ENCODE data around the gene OR6C3. TPM values are rescaled to one million over a fixed set of nuclear protein-coding genes. Genes with fewer than 3 reads are reported as not detected.
"Not testable (repeated sequence)": the region's sequence is repeated elsewhere in the genome, so short reads cannot be mapped to it uniquely, and the experiment has no call there.

The OR6C3 gene
- total and polyA plus RNA-seq, 2 donors from 2014 or later = not detected

DNA sequence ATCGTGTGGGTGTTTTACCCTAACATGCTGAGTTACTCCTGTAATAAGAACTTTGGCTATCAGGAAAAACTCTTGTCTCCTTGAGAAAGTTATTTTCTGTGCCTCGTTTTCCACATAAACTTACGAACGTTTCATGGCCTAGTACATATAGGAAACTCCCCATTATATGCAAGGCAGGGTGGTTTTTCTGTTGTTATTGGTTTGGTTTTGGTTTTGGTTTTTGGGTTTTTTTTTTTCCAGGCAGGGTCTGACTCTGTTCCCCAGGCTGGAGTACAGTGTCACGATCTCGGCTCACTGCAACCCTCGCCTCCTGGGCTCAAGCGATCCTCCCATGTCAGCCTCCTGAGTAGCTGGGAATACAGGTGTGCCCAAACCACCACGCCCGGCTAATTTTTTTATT is 5.5 kb downstream of the OR6C3 start:
- TF ChIP-seq, protein P1, sequence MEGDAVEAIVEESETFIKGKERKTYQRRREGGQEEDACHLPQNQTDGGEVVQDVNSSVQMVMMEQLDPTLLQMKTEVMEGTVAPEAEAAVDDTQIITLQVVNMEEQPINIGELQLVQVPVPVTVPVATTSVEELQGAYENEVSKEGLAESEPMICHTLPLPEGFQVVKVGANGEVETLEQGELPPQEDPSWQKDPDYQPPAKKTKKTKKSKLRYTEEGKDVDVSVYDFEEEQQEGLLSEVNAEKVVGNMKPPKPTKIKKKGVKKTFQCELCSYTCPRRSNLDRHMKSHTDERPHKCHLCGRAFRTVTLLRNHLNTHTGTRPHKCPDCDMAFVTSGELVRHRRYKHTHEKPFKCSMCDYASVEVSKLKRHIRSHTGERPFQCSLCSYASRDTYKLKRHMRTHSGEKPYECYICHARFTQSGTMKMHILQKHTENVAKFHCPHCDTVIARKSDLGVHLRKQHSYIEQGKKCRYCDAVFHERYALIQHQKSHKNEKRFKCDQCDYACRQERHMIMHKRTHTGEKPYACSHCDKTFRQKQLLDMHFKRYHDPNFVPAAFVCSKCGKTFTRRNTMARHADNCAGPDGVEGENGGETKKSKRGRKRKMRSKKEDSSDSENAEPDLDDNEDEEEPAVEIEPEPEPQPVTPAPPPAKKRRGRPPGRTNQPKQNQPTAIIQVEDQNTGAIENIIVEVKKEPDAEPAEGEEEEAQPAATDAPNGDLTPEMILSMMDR (IDR thresholded peaks at IDR 0.05; ENCODE audit: borderline replicate concordance, extremely low read depth, insufficient read depth) = no peak
- no peak overlapping the region for H3K9ac ChIP-seq (ENCODE audit: low read length in 3 of 3)
- no peak overlapping the region for H3K4me3 ChIP-seq (ENCODE audit: low read length in 3 of 3)
- intact Hi-C loops (cut with DNase I) = no loop called here
- H3K27me3 ChIP-seq (ENCODE audit: control insufficient read depth, insufficient read depth, low read length) = no peaks in the 10 kb centered on the region
- no peak overlapping the region for H3K27ac ChIP-seq (ENCODE audit: low read depth in 2 of 2, low read length in 2 of 2)
- DNase-seq = no peak
- H3K4me1 ChIP-seq (ENCODE audit: control insufficient read depth in 2 of 3, insufficient read depth in 2 of 3, low read depth in 1 of 3, low read length in 3 of 3) = no peaks in the 10 kb centered on the region
- FAIRE-seq = no peak
- H3K36me3 ChIP-seq (ENCODE audit: control insufficient read depth in 2 of 3, insufficient read depth in 3 of 3, low read length in 3 of 3) = no peaks in the 10 kb centered on the region
- H3K9me3 ChIP-seq (ENCODE audit: control insufficient read depth in 2 of 3, insufficient read depth in 1 of 3, low read length in 3 of 3) = no peaks in the 10 kb centered on the region

DNA sequence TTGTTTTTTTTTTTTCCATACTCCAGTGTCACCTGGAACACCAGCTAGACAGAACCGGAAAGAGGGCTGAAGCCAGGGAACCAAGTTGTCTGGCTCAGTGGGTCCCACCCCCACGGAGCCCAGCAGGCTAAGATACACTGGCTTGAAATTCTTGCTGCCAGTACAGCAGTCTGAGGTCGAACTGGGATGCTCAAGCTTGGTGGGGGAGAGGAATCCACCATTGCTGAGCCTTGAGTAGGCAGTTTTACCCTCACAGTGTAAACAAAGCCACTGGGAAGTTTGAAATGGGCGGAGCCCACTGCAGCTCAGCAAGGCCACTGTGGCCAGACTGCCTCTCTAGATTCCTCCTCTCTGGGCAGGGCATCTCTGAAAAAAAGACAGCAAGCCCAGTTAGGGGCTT is 24.8 kb downstream of the OR6C3 start:
- DNase-seq; H3K27me3 ChIP-seq (ENCODE audit: control insufficient read depth, insufficient read depth, low read length); H3K27ac ChIP-seq (ENCODE audit: low read depth in 2 of 2, low read length in 2 of 2); FAIRE-seq; H3K4me1 ChIP-seq (ENCODE audit: control insufficient read depth in 2 of 3, insufficient read depth in 2 of 3, low read depth in 1 of 3, low read length in 3 of 3); H3K9ac ChIP-seq (ENCODE audit: low read length in 3 of 3); H3K9me3 ChIP-seq (ENCODE audit: control insufficient read depth in 2 of 3, insufficient read depth in 1 of 3, low read length in 3 of 3); H3K4me3 ChIP-seq (ENCODE audit: low read length in 3 of 3); intact Hi-C loops (cut with DNase I); H3K36me3 ChIP-seq (ENCODE audit: control insufficient read depth in 2 of 3, insufficient read depth in 3 of 3, low read length in 3 of 3): not testable (repeated sequence)

DNA sequence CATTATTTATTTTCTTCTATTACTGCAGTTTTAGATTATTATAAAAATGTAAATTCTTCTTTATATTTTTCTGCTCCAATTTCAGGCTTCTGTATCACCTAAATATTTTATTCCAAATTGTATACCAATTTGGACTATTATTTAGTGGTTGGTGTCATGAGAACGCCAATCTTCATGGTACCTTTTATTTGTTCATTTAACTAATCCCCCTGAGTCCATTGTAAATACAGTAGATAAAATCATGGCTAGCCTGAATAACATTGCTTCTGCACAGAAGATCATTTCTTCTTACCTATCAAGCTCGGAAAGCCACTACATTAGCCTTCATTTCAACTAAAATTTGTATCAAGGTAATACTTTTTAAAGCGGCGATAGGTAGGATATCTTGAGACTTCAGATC is 32.1 kb downstream of the OR6C3 start, which contains the start of gene OR6C75:
Gene OR6C75, plus strand, starts transcription at position 301 of the 400 bp plus-strand sequence. CDS start 2,136 bp downstream, outside the sequence.
- Histone ChIP-seq H3K4me3 (ENCODE audit: low read length in 3 of 3) (no peak within 1 kb of the TSS), H3K9ac (ENCODE audit: low read length in 3 of 3) (no peak within 1 kb of the TSS), H3K27me3 (ENCODE audit: control insufficient read depth, insufficient read depth, low read length) (no peaks in the 10 kb centered on the region), H3K4me1 (ENCODE audit: control insufficient read depth in 2 of 3, insufficient read depth in 2 of 3, low read depth in 1 of 3, low read length in 3 of 3) (no peaks in the 10 kb centered on the region), H3K36me3 (ENCODE audit: control insufficient read depth in 2 of 3, insufficient read depth in 3 of 3, low read length in 3 of 3) (no peaks in the 10 kb centered on the region), H3K27ac (ENCODE audit: low read depth in 2 of 2, low read length in 2 of 2) (no peak within 1 kb of the TSS), H3K9me3 (ENCODE audit: control insufficient read depth in 2 of 3, insufficient read depth in 1 of 3, low read length in 3 of 3) (no peaks in the 10 kb centered on the region)
- intact Hi-C loops (cut with DNase I) = no loop called here
- DNase-seq (no peak), FAIRE-seq (no peak)
- TF ChIP-seq, protein P1 (IDR thresholded peaks at IDR 0.05; ENCODE audit: borderline replicate concordance, extremely low read depth, insufficient read depth) = no peak

DNA sequence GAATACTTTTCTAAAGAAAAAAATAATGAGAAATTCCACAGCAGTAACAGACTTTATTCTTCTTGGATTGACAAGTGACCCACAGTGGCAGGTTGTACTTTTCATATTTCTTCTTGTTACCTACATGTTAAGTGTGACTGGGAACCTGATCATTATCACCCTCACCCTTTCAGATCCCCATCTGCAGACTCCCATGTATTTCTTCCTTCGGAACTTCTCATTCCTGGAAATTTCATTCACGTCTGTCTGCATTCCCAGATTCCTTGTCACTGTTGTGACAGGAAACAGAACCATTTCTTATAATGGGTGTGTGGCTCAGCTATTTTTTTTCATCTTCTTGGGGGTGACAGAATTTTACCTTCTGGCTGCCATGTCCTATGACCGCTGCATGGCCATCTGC is 34.5 kb downstream of the OR6C3 start:
- no peaks in the 10 kb centered on the region for H3K4me1 ChIP-seq (ENCODE audit: control insufficient read depth in 2 of 3, insufficient read depth in 2 of 3, low read depth in 1 of 3, low read length in 3 of 3)
- TF ChIP-seq, protein P1 (IDR thresholded peaks at IDR 0.05; ENCODE audit: borderline replicate concordance, extremely low read depth, insufficient read depth) = no peak
- DNase-seq (no peak), FAIRE-seq (no peak)
- H3K27me3 ChIP-seq (ENCODE audit: control insufficient read depth, insufficient read depth, low read length) = no peaks in the 10 kb centered on the region
- H3K9ac ChIP-seq (ENCODE audit: low read length in 3 of 3) = no peak overlapping the region
- no peaks in the 10 kb centered on the region for H3K9me3 ChIP-seq (ENCODE audit: control insufficient read depth in 2 of 3, insufficient read depth in 1 of 3, low read length in 3 of 3)
- no peak overlapping the region for H3K4me3 ChIP-seq (ENCODE audit: low read length in 3 of 3)
- no peaks in the 10 kb centered on the region for H3K36me3 ChIP-seq (ENCODE audit: control insufficient read depth in 2 of 3, insufficient read depth in 3 of 3, low read length in 3 of 3)
- intact Hi-C loops (cut with DNase I) = no loop called here
- H3K27ac ChIP-seq (ENCODE audit: low read depth in 2 of 2, low read length in 2 of 2) = no peak overlapping the region

All from kidney (tissue), 14 donors.